ENCODE results near the gene IL12A.

IL12A gene

GRCh38 chr3:160040181-160040580 lies 51.5 kb downstream of the IL12A start:
- TF ChIP-seq ZFP30 (CRISPR knock-in tag; IDR thresholded peaks at IDR 0.05) (no peak), ISL1 (CRISPR knock-in tag; IDR thresholded peaks at IDR 0.05) (no peak), ZC3H10 (CRISPR knock-in tag; IDR thresholded peaks at IDR 0.05) (no peak), CSRNP3 (CRISPR knock-in tag; IDR thresholded peaks at IDR 0.05) (no peak), ZFP3 (CRISPR knock-in tag; IDR thresholded peaks at IDR 0.05) (no peak), PPARA (CRISPR knock-in tag; IDR thresholded peaks at IDR 0.05; ENCODE audit: borderline replicate concordance) (no peak), TOX (CRISPR knock-in tag; IDR thresholded peaks at IDR 0.05; ENCODE audit: borderline replicate concordance) (no peak), ZNF8 (CRISPR knock-in tag; IDR thresholded peaks at IDR 0.05) (no peak), SNAI2 (CRISPR knock-in tag; IDR thresholded peaks at IDR 0.05) (no peak), OSR1 (CRISPR knock-in tag; IDR thresholded peaks at IDR 0.05) (no peak), BACH2 (CRISPR knock-in tag; IDR thresholded peaks at IDR 0.05; ENCODE audit: borderline replicate concordance) (no peak), TCF4 (CRISPR knock-in tag; IDR thresholded peaks at IDR 0.05; ENCODE audit: borderline replicate concordance) (no peak)
- ATAC-seq: no peak

GRCh38 chr3:160041465-160041864 lies 52.8 kb downstream of the IL12A start:
- no peak for ATAC-seq
- no peak for TF ChIP-seq SNAI2 (CRISPR knock-in tag; IDR thresholded peaks at IDR 0.05)
- TF ChIP-seq ZNF565 (CRISPR knock-in tag; conservative IDR thresholded peaks at IDR 0.05; ENCODE audit: low read depth): no peak
- no peak for TF ChIP-seq BACH2 (CRISPR knock-in tag; IDR thresholded peaks at IDR 0.05; ENCODE audit: borderline replicate concordance)
- TF ChIP-seq TSHZ2 (CRISPR knock-in tag; IDR thresholded peaks at IDR 0.05): no peak
- no peak for TF ChIP-seq RARB (CRISPR knock-in tag; IDR thresholded peaks at IDR 0.05)
- no peak for TF ChIP-seq ZFP3 (CRISPR knock-in tag; IDR thresholded peaks at IDR 0.05)
- no peak for TF ChIP-seq ARNTL (CRISPR knock-in tag; IDR thresholded peaks at IDR 0.05; ENCODE audit: borderline replicate concordance, low read depth)
- TF ChIP-seq PATZ1 (CRISPR knock-in tag; IDR thresholded peaks at IDR 0.05; ENCODE audit: borderline replicate concordance): no peak
- no peak for TF ChIP-seq ZFP30 (CRISPR knock-in tag; IDR thresholded peaks at IDR 0.05)
- TF ChIP-seq ZNF70 (CRISPR knock-in tag; IDR thresholded peaks at IDR 0.05): no peak
- no peak for TF ChIP-seq CSRNP3 (CRISPR knock-in tag; IDR thresholded peaks at IDR 0.05)

- no peak for TF ChIP-seq ZC3H10 (CRISPR knock-in tag; IDR thresholded peaks at IDR 0.05)
- no peak for TF ChIP-seq ZNF565 (CRISPR knock-in tag; conservative IDR thresholded peaks at IDR 0.05; ENCODE audit: low read depth)
- no peak for TF ChIP-seq BACH2 (CRISPR knock-in tag; IDR thresholded peaks at IDR 0.05; ENCODE audit: borderline replicate concordance)
- no peak for TF ChIP-seq TOX (CRISPR knock-in tag; IDR thresholded peaks at IDR 0.05; ENCODE audit: borderline replicate concordance)
- no peak for TF ChIP-seq PATZ1 (CRISPR knock-in tag; IDR thresholded peaks at IDR 0.05; ENCODE audit: borderline replicate concordance)
- no peak for TF ChIP-seq PPARA (CRISPR knock-in tag; IDR thresholded peaks at IDR 0.05; ENCODE audit: borderline replicate concordance)
- TF ChIP-seq SNAI2 (CRISPR knock-in tag; IDR thresholded peaks at IDR 0.05): no peak
- TF ChIP-seq CREB5 (CRISPR knock-in tag; IDR thresholded peaks at IDR 0.05; ENCODE audit: low read depth): no peak
- no peak for TF ChIP-seq OSR1 (CRISPR knock-in tag; IDR thresholded peaks at IDR 0.05)
- TF ChIP-seq CSRNP3 (CRISPR knock-in tag; IDR thresholded peaks at IDR 0.05): no peak
- ATAC-seq: no peak
These were observed 55.5 kb downstream of the IL12A start for GRCh38 chr3:160044121-160044520.
